SK-N-SH (cell line): ENCODE data around the gene ZSCAN21.

Experiments used
- GATA2 ChIP-seq: sonication (generic); formaldehyde crosslinking; IDR thresholded peaks from 2 replicates; pipeline ENCODE4 v1.5.0; 2020; ENCODE audit warnings: mild to moderate bottlenecking, missing genetic modification reagents
- REST ChIP-seq: IDR thresholded peaks from 2 replicates; pipeline ENCODE4 v1.6.1; 2012; ENCODE audit warnings: mild to moderate bottlenecking, low read depth, low read length, moderate library complexity
- TAF1 ChIP-seq: IDR thresholded peaks from 2 replicates; pipeline ENCODE4 v1.6.1; 2012; ENCODE audit warnings: low read depth, mild to moderate bottlenecking, low read length, moderate library complexity, borderline replicate concordance

- no peak for TF ChIP-seq TAF1
- no peak for TF ChIP-seq REST
- TF ChIP-seq GATA2 (CRISPR knock-in tag) = no peak
These were observed 26.0 kb upstream of the ZSCAN21 start for GRCh38 chr7:100023526-100023925.
